Fibroblast of lung (primary cell): ENCODE data around the gene INS.

ENCODE experiments used
- CTCF ChIP-seq, 2 donors: IDR thresholded peaks in 1 of 2; conservative IDR thresholded peaks in 1 of 2; 1 replicate in 1 of 2; 2 replicates in 1 of 2; pipeline ENCODE4 v1.5.1; 2011 to 2012; ENCODE audit warnings: low read length in 2 of 2, control low read depth in 1 of 2, inconsistent platforms in 1 of 2, low read depth in 1 of 2, mild to moderate bottlenecking in 1 of 2
- EZH2 ChIP-seq: IDR thresholded peaks from 2 replicates; pipeline ENCODE4 v1.5.1; 2012; ENCODE audit warnings: low read length, control low read depth, mild to moderate bottlenecking; ENCODE audit errors: missing control alignments

GRCh38 chr11:2154195-2154585 lies 6.8 kb downstream of the INS start:
- no peak for TF ChIP-seq CTCF (conservative IDR thresholded peaks at IDR 0.05 in 1 of 2, IDR thresholded peaks at IDR 0.05 in 1 of 2; ENCODE audit: low read depth in 1 of 2, low read length in 2 of 2)
- no peak for TF ChIP-seq EZH2
